Hepatocyte (in vitro differentiated cells): Measurements from ENCODE around the gene RTN4R. TPM values are rescaled to one million over a fixed set of nuclear protein-coding genes. Genes with fewer than 3 reads are reported as not detected.
"Not testable (repeated sequence)": the region's sequence is repeated elsewhere in the genome, so short reads cannot be mapped to it uniquely, and the experiment has no call there.

Source experiments
- DNase-seq: peaks from one replicate; pipeline ENCODE4 v3.0.0-alpha.2; 2016; ENCODE audit warnings: low spot score
- H2AFZ ChIP-seq: fragments of 200-600 bp; sonication (generic); 2 replicates; pipeline ENCODE4 v1.6.0; 2016; ENCODE audit warnings: antibody characterized with exemption, mild to moderate bottlenecking
- H3K27ac ChIP-seq: fragments of 200-600 bp; sonication (generic); 2 replicates; pipeline ENCODE4 v1.5.1; 2016; ENCODE audit warnings: mild to moderate bottlenecking
- H3K27me3 ChIP-seq: fragments of 200-600 bp; sonication (generic); 2 replicates; pipeline ENCODE4 v1.6.1; 2016
- H3K36me3 ChIP-seq: fragments of 200-600 bp; sonication (generic); replicated peaks from 2 replicates; pipeline ENCODE4 v1.5.1; 2016; ENCODE audit warnings: low read depth; ENCODE audit not compliant: insufficient read depth
- H3K4me1 ChIP-seq: fragments of 200-600 bp; sonication (generic); 2 replicates; pipeline ENCODE4 v1.5.1; 2016; ENCODE audit warnings: mild to moderate bottlenecking, moderate library complexity; ENCODE audit not compliant: insufficient read depth
- H3K4me2 ChIP-seq: fragments of 200-600 bp; sonication (generic); 2 replicates; pipeline ENCODE4 v1.6.0; 2016
- H3K4me3 ChIP-seq: fragments of 200-600 bp; sonication (generic); 2 replicates; pipeline ENCODE4 v1.5.1; 2016; ENCODE audit warnings: mild to moderate bottlenecking
- H3K79me2 ChIP-seq: fragments of 200-600 bp; sonication (generic); 2 replicates; pipeline ENCODE4 v1.6.0; 2017; ENCODE audit warnings: mild to moderate bottlenecking
- H3K9me2 ChIP-seq: fragments of 200-600 bp; sonication (generic); replicated peaks from 2 replicates; pipeline ENCODE4 v1.6.0; 2017; ENCODE audit warnings: mild to moderate bottlenecking; ENCODE audit not compliant: insufficient read depth
- H3K9me3 ChIP-seq: fragments of 200-600 bp; sonication (generic); 2 replicates; pipeline ENCODE4 v1.5.1; 2016; ENCODE audit warnings: low read depth, mild to moderate bottlenecking
- H4K20me1 ChIP-seq: fragments of 200-600 bp; sonication (generic); 2 replicates; pipeline ENCODE4 v1.6.0; 2016; ENCODE audit warnings: mild to moderate bottlenecking; ENCODE audit not compliant: insufficient read depth, poor library complexity, severe bottlenecking
- CTCF ChIP-seq: fragments of 200-600 bp; sonication (generic); IDR thresholded peaks from 2 replicates; pipeline ENCODE4 v1.5.1; 2016; ENCODE audit warnings: antibody characterized with exemption, mild to moderate bottlenecking; ENCODE audit not compliant: poor library complexity
- EZH2 ChIP-seq: fragments of 200-600 bp; sonication (generic); IDR thresholded peaks from 2 replicates; pipeline ENCODE4 v1.6.1; 2016; ENCODE audit warnings: antibody characterized with exemption, mild to moderate bottlenecking, borderline replicate concordance
- EZH2phosphoT487 ChIP-seq: fragments of 200-600 bp; sonication (generic); IDR thresholded peaks from one replicate; pipeline ENCODE4 v1.6.1; 2018; ENCODE audit warnings: antibody characterized with exemption, mild to moderate bottlenecking, low read depth, moderate library complexity; ENCODE audit not compliant: unreplicated experiment, severe bottlenecking
- WGBS: methylation state at CpG from one replicate; pipeline ENCODE4 v1.1.6; 2016; ENCODE audit warnings: low lambda C conversion rate; ENCODE audit errors: missing lambda C conversion rate; 5-methylcytosine and 5-hydroxymethylcytosine counted together
- polyA plus RNA-seq: library from polyadenylated mRNA; unstranded; fragments of >200 nt; fragmentation: Nextera tagmentation; extraction: Ambion mirVana; gene quantifications from 2 replicates; pipeline ENCODE4 v1.2.1, GENCODE V29; 2016
- total RNA-seq: library from RNA; depleted of rRNA; stranded (reverse); fragments of >200 nt; gene quantifications from 2 replicates; pipeline ENCODE4 v1.2.3, GENCODE V29; 2014

The RTN4R gene
- total and polyA plus RNA-seq, 2 experiments from 2014 or later = 7.9 to 16.9 TPM

- no peak for DNase-seq
- 88% methylated on average over 14 of the region's 14 CpGs for WGBS
Observed at GRCh38 chr22:20312396-20313191, 44.5 kb upstream of the RTN4R start.

GRCh38 chr22:20311249-20312062, 43.3 kb upstream of the RTN4R start:
- not testable (repeated sequence) for H4K20me1 ChIP-seq, DNase-seq, H3K36me3 ChIP-seq, H3K4me1 ChIP-seq, H2AFZ ChIP-seq, H3K4me3 ChIP-seq, H3K27me3 ChIP-seq, H3K4me2 ChIP-seq, H3K27ac ChIP-seq, H3K79me2 ChIP-seq, H3K9me2 ChIP-seq, H3K9me3 ChIP-seq
- WGBS = 92% methylated on average over 18 of the region's 20 CpGs

More at GRCh38 chr22:20312396-20313191, 44.5 kb upstream of the RTN4R start:
- Histone ChIP-seq H3K27me3 (no peaks in the 10 kb centered on the region), H2AFZ (no peak overlapping the region), H4K20me1 (peaks cover 5% of the 10 kb centered on the region), H3K27ac (no peak overlapping the region), H3K9me3 (no peaks in the 10 kb centered on the region), H3K79me2 (peaks cover 11% of the 10 kb centered on the region), H3K4me3 (no peak overlapping the region), H3K36me3 (no peaks in the 10 kb centered on the region), H3K4me1 (no peaks in the 10 kb centered on the region), H3K9me2 (no peaks in the 10 kb centered on the region), H3K4me2 (no peak overlapping the region)
- TF ChIP-seq CTCF (no peak), EZH2phosphoT487 (no peak), EZH2 (no peak)

- not testable (repeated sequence) for H3K36me3 ChIP-seq, H3K4me1 ChIP-seq, H3K79me2 ChIP-seq, H3K9me2 ChIP-seq, H2AFZ ChIP-seq, DNase-seq, H3K27ac ChIP-seq, H3K9me3 ChIP-seq, H4K20me1 ChIP-seq, H3K27me3 ChIP-seq, H3K4me3 ChIP-seq, H3K4me2 ChIP-seq
- WGBS = 91% methylated on average over 6 of the region's 6 CpGs
Observed at GRCh38 chr22:20310773-20311172, 42.7 kb upstream of the RTN4R start.

- H3K27me3 ChIP-seq, H3K9me3 ChIP-seq, H3K9me2 ChIP-seq, H3K79me2 ChIP-seq, H2AFZ ChIP-seq, H3K4me3 ChIP-seq, H3K36me3 ChIP-seq, H3K4me2 ChIP-seq, H3K4me1 ChIP-seq, H4K20me1 ChIP-seq, H3K27ac ChIP-seq, DNase-seq: not testable (repeated sequence)
- WGBS = 84% methylated on average over 7 of the region's 7 CpGs
Observed at GRCh38 chr22:20310180-20310579, 42.1 kb upstream of the RTN4R start.

- H3K4me2 ChIP-seq, H2AFZ ChIP-seq, H3K4me3 ChIP-seq, H3K4me1 ChIP-seq, DNase-seq, H3K9me3 ChIP-seq, H3K27ac ChIP-seq, H3K9me2 ChIP-seq, H4K20me1 ChIP-seq, H3K27me3 ChIP-seq, H3K36me3 ChIP-seq, H3K79me2 ChIP-seq: not testable (repeated sequence)
- 91% methylated on average over 22 of the region's 22 CpGs for WGBS
Observed at GRCh38 chr22:20308806-20309650, 40.9 kb upstream of the RTN4R start.

GRCh38 chr22:20307448-20308447, 39.6 kb upstream of the RTN4R start:
- H3K27ac ChIP-seq, H3K9me2 ChIP-seq, H3K79me2 ChIP-seq, H3K36me3 ChIP-seq, H4K20me1 ChIP-seq, H3K4me1 ChIP-seq, H3K27me3 ChIP-seq, H3K4me2 ChIP-seq, H3K4me3 ChIP-seq, H3K9me3 ChIP-seq, DNase-seq, H2AFZ ChIP-seq: not testable (repeated sequence)
- WGBS = 90% methylated on average over 14 of the region's 14 CpGs
